Parathyroid adenoma (tissue), 2 donors: Measurements from ENCODE around the gene P2RX6.
"Not testable (repeated sequence)": the region's sequence is repeated elsewhere in the genome, so short reads cannot be mapped to it uniquely, and the experiment has no call there.

Source experiments
- H2AFZ ChIP-seq: fragments of 300-600 bp; sonication (generic); one replicate; pipeline ENCODE4 v1.7.0; 2017; ENCODE audit warnings: antibody characterized with exemption, mild to moderate bottlenecking
- H3K27ac ChIP-seq: fragments of 300-600 bp; sonication (generic); one replicate; pipeline ENCODE4 v1.7.0; 2017
- H3K27me3 ChIP-seq: fragments of 300-600 bp; sonication (generic); one replicate; pipeline ENCODE4 v1.7.0; 2017; ENCODE audit warnings: low read length; ENCODE audit not compliant: control insufficient read depth, insufficient read depth
- H3K36me3 ChIP-seq: fragments of 300-600 bp; sonication (generic); one replicate; pipeline ENCODE4 v1.7.0; 2017; ENCODE audit warnings: low read length; ENCODE audit not compliant: control insufficient read depth, insufficient read depth
- H3K4me1 ChIP-seq: fragments of 300-600 bp; sonication (generic); one replicate; pipeline ENCODE4 v1.7.0; 2017; ENCODE audit warnings: control low read depth
- H3K4me2 ChIP-seq: fragments of 300-600 bp; sonication (generic); one replicate; pipeline ENCODE4 v1.7.0; 2017; ENCODE audit warnings: low read length
- H3K4me3 ChIP-seq: fragments of 300-600 bp; sonication (generic); one replicate; pipeline ENCODE4 v1.7.0; 2017; ENCODE audit warnings: low read depth, low read length
- H3K79me2 ChIP-seq: fragments of 300-600 bp; sonication (generic); one replicate; pipeline ENCODE4 v1.7.0; 2017; ENCODE audit warnings: control low read depth
- H3K9ac ChIP-seq: fragments of 300-600 bp; sonication (generic); one replicate; pipeline ENCODE4 v1.7.0; 2017; ENCODE audit warnings: mild to moderate bottlenecking
- H3K9me3 ChIP-seq: fragments of 300-600 bp; sonication (generic); one replicate; pipeline ENCODE4 v1.7.0; 2017; ENCODE audit warnings: low read length; ENCODE audit not compliant: control insufficient read depth
- TF ChIP-seq, protein P1 (sequence below): fragments of 300-600 bp; sonication (generic); IDR thresholded peaks from one replicate; pipeline ENCODE4 v1.7.0; 2017; ENCODE audit warnings: antibody characterized with exemption, mild to moderate bottlenecking
- donor health status: primary hyperparathyroidism.

The P2RX6 gene

DNA sequence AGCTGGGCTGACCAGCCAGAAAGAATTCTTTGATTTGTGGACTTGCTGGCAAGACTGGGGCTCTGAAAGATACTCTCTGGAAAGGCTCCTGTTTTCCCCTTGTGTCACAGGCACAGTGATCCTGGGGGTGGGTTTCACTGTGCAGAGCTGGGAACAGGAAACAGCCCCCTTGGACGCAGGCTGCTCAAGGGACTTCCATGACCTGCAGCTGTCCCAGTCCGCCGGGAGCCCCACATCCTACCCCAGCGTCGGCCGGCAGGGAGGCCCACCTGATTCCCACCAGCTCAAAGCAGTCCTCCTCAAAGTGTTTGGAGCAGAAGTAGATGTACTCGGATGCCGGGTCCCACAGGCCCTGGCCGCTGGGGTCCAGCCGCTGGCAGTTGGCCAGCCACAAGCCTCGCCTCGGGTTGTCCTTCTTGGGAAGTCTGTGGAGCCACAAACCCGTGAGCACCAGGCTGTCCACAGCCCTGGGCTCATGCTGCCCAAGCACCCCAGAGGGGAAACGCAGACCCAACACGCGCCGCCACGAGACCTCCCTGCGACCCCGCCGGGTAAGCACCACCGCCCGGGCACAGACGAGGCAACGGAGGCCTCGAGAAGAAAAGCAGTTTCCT lies 13.9 kb upstream of the P2RX6 start:
- H3K27me3 ChIP-seq: no peaks in the 10 kb centered on the region
- H3K9ac ChIP-seq: peak overlapping the region; percentile 19
- H2AFZ ChIP-seq: peak overlapping the region; percentile 84
- H3K4me1 ChIP-seq: peaks cover 7% of the 10 kb centered on the region
- H3K4me2 ChIP-seq: peak overlapping the region; percentile 84
- no peaks in the 10 kb centered on the region for H3K9me3 ChIP-seq
- peak overlapping the region; percentile 96 for H3K4me3 ChIP-seq
- H3K79me2 ChIP-seq: no peaks in the 10 kb centered on the region
- peak overlapping the region; percentile 97 for H3K27ac ChIP-seq
- TF ChIP-seq, protein P1, sequence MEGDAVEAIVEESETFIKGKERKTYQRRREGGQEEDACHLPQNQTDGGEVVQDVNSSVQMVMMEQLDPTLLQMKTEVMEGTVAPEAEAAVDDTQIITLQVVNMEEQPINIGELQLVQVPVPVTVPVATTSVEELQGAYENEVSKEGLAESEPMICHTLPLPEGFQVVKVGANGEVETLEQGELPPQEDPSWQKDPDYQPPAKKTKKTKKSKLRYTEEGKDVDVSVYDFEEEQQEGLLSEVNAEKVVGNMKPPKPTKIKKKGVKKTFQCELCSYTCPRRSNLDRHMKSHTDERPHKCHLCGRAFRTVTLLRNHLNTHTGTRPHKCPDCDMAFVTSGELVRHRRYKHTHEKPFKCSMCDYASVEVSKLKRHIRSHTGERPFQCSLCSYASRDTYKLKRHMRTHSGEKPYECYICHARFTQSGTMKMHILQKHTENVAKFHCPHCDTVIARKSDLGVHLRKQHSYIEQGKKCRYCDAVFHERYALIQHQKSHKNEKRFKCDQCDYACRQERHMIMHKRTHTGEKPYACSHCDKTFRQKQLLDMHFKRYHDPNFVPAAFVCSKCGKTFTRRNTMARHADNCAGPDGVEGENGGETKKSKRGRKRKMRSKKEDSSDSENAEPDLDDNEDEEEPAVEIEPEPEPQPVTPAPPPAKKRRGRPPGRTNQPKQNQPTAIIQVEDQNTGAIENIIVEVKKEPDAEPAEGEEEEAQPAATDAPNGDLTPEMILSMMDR: no peak
- no peaks in the 10 kb centered on the region for H3K36me3 ChIP-seq

DNA sequence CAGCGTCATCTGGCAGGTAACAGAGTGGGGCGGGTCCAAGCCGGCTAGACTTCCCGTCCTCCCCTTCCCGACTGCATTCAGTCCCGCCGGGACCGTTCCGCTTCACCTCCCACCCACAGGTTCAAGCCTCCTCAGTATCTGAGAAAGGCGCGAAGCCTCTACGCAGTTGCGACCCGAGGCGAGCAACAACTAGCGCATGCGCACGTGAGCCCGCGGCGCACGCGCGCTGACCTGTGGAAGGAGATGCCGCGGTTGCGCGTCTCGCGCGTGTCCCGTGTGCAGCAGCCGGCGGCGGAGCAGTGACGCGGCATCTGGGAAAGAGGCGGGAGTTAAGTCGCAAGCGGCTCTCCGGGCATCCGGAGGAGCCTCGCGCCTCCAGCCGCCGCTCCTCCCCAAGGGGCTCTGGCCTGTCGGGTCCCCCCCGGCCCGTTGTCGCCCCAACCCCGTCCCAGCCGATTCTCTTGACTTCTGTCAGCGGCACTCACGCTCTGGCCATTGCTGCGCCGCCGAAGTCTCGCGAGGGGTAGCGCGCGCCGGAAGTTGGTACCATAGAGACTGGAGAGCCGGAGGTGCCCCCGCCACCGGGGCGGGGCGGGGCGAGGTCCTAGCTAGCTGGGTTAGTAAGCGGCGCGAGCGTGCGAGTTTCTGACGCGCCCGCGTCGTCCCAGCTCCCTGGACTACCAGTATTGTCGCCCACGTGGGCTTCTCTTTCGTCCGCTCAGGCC lies 13.2 kb upstream of the P2RX6 start, which contains the start of gene THAP7:
THAP7 (minus strand) TSS at position 518 of the 725 bp plus-strand sequence; CDS start at position 311, 207 bp downstream.
- Histone ChIP-seq H2AFZ (peak within 1 kb of the TSS; percentile 84), H3K79me2 (no peaks in the 10 kb centered on the region), H3K4me3 (peak within 1 kb of the TSS; percentile 96), H3K4me1 (peaks cover 7% of the 10 kb centered on the region), H3K4me2 (peak within 1 kb of the TSS; percentile 84), H3K9ac (peak within 1 kb of the TSS; percentile 28), H3K36me3 (no peaks in the 10 kb centered on the region), H3K9me3 (no peaks in the 10 kb centered on the region), H3K27ac (peak within 1 kb of the TSS; percentile 97), H3K27me3 (no peaks in the 10 kb centered on the region)
- TF ChIP-seq, protein P1: no peak

DNA sequence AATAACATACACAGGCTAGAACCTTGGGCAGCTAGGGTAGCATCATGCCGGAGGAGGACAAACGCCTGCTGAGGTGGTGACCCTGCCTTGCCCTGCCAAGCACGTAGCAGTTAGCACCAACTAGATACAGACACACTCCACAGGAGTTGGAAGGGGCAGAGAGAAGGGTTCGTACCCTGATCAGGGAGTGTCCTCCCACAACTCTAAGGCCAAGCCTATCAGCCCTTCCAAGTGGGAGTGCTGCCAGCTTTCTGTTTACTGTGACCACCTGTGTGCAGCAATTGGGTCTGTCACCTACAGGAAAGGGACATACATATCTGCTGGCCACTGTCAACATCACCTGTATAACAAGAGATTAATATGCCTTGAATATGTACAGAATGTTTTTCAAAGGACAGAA lies 11.2 kb upstream of the P2RX6 start:
- H3K9me3 ChIP-seq: no peaks in the 10 kb centered on the region
- no peak overlapping the region for H3K4me2 ChIP-seq
- H2AFZ ChIP-seq: no peak overlapping the region
- H3K4me3 ChIP-seq: no peak overlapping the region
- H3K4me1 ChIP-seq: peaks cover 7% of the 10 kb centered on the region
- H3K36me3 ChIP-seq: no peaks in the 10 kb centered on the region
- no peak overlapping the region for H3K27ac ChIP-seq
- TF ChIP-seq, protein P1: no peak
- H3K27me3 ChIP-seq: no peaks in the 10 kb centered on the region
- H3K79me2 ChIP-seq: no peaks in the 10 kb centered on the region
- no peak overlapping the region for H3K9ac ChIP-seq

DNA sequence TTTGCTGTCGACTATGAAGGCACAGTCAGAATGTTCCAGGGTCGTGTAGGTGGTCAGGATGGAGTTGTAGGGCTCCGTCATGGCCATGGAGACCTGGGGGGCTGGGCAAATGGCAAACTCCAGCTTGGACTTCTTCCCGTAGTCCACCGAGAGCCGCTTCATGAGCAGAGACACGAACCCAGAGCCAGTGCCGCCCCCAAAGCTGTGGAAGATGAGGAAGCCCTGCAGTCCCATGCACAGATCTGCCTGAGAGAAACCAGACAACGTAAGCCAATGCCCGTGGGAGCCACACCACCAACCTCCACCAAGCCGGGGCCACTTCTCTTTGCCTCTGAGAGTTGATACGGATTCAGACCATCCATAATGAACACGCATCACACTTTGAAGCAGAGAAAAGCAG lies 5.8 kb upstream of the P2RX6 start:
- not testable (repeated sequence) for H3K79me2 ChIP-seq, H3K9ac ChIP-seq, H3K36me3 ChIP-seq, H3K27ac ChIP-seq, H3K4me2 ChIP-seq, H3K4me3 ChIP-seq, H3K4me1 ChIP-seq, H2AFZ ChIP-seq, H3K27me3 ChIP-seq, H3K9me3 ChIP-seq

DNA sequence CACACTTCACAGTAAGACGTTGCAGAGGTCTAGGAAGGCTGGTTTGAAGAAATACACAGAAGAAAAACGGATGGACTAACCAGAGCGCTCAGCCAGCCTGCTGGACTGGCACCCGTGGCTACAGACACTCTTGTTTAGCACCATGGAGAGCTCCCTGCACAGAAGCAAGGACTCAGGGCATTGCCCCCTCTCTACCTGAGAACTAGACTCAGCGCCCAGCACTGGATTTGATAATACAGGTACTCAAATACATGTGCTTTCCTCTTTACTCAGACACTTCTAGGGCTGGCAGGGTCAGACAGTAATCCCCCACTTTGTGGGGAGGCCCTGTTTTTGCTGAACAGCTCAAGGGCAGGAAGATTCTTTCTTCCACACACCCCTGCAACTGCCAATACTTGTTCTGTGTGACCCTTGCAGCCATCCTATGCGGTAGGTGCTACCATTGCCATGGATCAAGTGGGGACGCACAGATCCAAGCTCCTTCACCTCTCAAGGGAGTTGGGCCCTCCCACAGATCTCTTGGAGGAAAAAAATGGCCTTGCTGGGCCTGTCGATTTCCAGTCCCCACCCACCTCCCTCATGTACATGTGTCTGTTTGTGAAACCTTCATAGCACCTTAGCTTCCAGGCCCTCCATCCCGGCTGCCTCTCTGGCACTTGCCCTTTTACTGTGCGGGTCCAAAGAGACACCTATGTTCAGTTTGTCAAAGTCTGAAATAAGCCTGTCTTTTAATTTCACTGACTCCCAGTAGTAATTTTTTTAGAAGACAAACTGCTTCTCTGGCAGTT lies 5.1 kb upstream of the P2RX6 start:
- Histone ChIP-seq H3K4me1 (no peaks in the 10 kb centered on the region), H3K9me3 (no peaks in the 10 kb centered on the region), H3K4me2 (no peak overlapping the region), H2AFZ (no peak overlapping the region), H3K36me3 (no peaks in the 10 kb centered on the region), H3K9ac (no peak overlapping the region), H3K4me3 (no peak overlapping the region), H3K27ac (no peak overlapping the region), H3K27me3 (no peaks in the 10 kb centered on the region), H3K79me2 (no peaks in the 10 kb centered on the region)
- TF ChIP-seq, protein P1: no peak
